Measurements from ENCODE around the gene NUP50. TPM values are rescaled to one million over a fixed set of nuclear protein-coding genes. Genes with fewer than 3 reads are reported as not detected.

The NUP50 gene
- polyA plus RNA-seq, 4 donors, result 15.7 to 38.7 (median 19.1) TPM

GRCh38 chr22:45218976-45219375 is 55.3 kb downstream of the NUP50 start:
- no peaks in the 10 kb centered on the region for H3K27me3 ChIP-seq (ENCODE audit: control insufficient read depth in 3 of 3, insufficient read depth in 3 of 3, low read length in 3 of 3)
- no peak overlapping the region for H3K27ac ChIP-seq (ENCODE audit: low read depth in 1 of 3, low read length in 2 of 3)
- DNase-seq (no peak), FAIRE-seq (no peak)
- H3K9me3 ChIP-seq (ENCODE audit: control insufficient read depth in 2 of 2, insufficient read depth in 1 of 2, low read depth in 1 of 2, low read length in 1 of 2), result no peaks in the 10 kb centered on the region
- H3K4me3 ChIP-seq (ENCODE audit: low read depth in 1 of 3, low read length in 3 of 3), result no peak overlapping the region
- peaks cover 0 to 3% (median 0%) of the 10 kb centered on the region in 3 donors for H3K4me1 ChIP-seq (ENCODE audit: control insufficient read depth in 3 of 3, insufficient read depth in 2 of 3, low read depth in 1 of 3, low read length in 2 of 3)
- no peaks in the 10 kb centered on the region for H3K36me3 ChIP-seq (ENCODE audit: control insufficient read depth in 3 of 3, insufficient read depth in 2 of 3, low read depth in 1 of 3, low read length in 3 of 3)
- 74 to 85% (median 78%) methylated on average over 9 of the region's 9 CpGs for WGBS, 3 donors

- no peak for DNase-seq
- Histone ChIP-seq H3K4me1 (ENCODE audit: control insufficient read depth in 3 of 3, insufficient read depth in 2 of 3, low read depth in 1 of 3, low read length in 2 of 3) (peaks cover 0 to 6% (median 3%) of the 10 kb centered on the region in 3 donors), H3K27ac (ENCODE audit: low read depth in 1 of 3, low read length in 2 of 3) (no peak overlapping the region), H3K4me3 (ENCODE audit: low read depth in 1 of 3, low read length in 3 of 3) (no peak overlapping the region), H3K9me3 (ENCODE audit: control insufficient read depth in 2 of 2, insufficient read depth in 1 of 2, low read depth in 1 of 2, low read length in 1 of 2) (no peaks in the 10 kb centered on the region), H3K27me3 (ENCODE audit: control insufficient read depth in 3 of 3, insufficient read depth in 3 of 3, low read length in 3 of 3) (no peaks in the 10 kb centered on the region), H3K36me3 (ENCODE audit: control insufficient read depth in 3 of 3, insufficient read depth in 2 of 3, low read depth in 1 of 3, low read length in 3 of 3) (peaks cover 0 to 4% (median 0%) of the 10 kb centered on the region in 3 donors)
- 76 to 91% (median 87%) methylated on average over 5 of the region's 5 CpGs for WGBS, 3 donors
- no peak for FAIRE-seq
These were observed 57.5 kb downstream of the NUP50 start for GRCh38 chr22:45221201-45221600.

DNA sequence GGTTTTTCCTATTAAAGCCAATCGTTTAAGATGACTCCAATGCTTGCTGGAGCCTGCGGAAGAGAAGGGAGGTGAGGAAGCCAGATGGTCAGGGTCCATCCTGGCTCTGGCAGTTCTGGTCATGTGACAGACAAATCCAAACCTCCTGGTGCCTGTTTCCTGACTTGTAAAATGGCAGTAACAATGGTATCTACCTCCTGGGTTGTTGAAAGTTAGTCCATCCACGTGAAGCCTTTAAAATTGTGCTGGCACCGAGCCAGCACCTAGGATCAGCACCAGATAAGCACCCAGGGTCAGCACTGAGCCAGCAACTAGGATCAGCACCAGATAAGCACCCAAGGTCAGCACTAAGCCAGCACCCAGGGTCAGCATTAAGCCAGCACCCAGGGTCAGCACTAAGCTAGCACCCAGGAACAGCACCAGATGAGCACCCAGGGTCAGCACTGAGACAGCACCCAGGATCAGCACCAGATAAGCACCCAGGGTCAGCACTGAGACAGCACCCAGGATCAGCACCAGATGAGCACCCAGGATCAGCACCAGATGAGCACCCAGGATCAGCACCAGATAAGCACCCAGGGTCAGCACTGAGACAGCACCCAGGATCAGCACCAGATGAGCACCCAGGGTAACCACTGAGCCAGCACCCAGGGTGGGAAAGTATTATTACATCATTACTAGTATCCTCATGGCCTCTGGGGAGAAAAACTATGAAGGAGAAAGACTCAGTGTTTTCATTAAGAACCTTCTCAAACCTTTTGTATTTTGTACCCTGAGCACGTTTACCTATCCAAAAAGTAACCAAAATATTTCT is 59.8 kb downstream of the NUP50 start:
- H3K4me3 ChIP-seq (ENCODE audit: low read depth in 1 of 3, low read length in 3 of 3), result no peak overlapping the region
- H3K4me1 ChIP-seq (ENCODE audit: control insufficient read depth in 3 of 3, insufficient read depth in 2 of 3, low read depth in 1 of 3, low read length in 2 of 3), result peaks cover 3 to 9% (median 3%) of the 10 kb centered on the region in 3 donors
- WGBS, 3 donors, result 45 to 66% (median 55%) methylated on average over 5 of the region's 5 CpGs
- DNase-seq (peak; percentile 41 to 66), FAIRE-seq (no peak)
- no peak overlapping the region for H3K27ac ChIP-seq (ENCODE audit: low read depth in 1 of 3, low read length in 2 of 3)
- no peaks in the 10 kb centered on the region for H3K27me3 ChIP-seq (ENCODE audit: control insufficient read depth in 3 of 3, insufficient read depth in 3 of 3, low read length in 3 of 3)
- H3K9me3 ChIP-seq (ENCODE audit: control insufficient read depth in 2 of 2, insufficient read depth in 1 of 2, low read depth in 1 of 2, low read length in 1 of 2), result no peaks in the 10 kb centered on the region
- H3K36me3 ChIP-seq (ENCODE audit: control insufficient read depth in 3 of 3, insufficient read depth in 2 of 3, low read depth in 1 of 3, low read length in 3 of 3), result peaks cover 0 to 10% (median 0%) of the 10 kb centered on the region in 3 donors

DNA sequence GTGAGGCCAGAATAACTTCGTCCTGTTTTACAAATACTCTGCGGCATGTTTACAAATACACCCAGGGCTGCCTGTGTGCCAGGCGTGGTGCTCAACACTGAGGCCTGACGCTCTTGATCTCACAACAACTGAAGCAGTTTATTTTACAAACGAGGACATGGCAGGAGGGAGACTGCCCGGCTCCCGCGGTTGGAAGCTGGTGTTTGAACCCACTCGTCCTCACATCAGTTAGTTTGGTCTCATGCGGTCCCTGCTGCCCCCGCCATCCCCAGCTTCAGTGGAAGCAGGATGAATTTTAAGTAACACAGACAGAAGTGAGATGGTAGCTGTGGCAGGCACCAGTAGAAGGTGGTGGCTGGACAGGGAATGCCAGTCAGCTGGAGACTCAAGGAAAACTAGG is 60.6 kb downstream of the NUP50 start:
- H3K27me3 ChIP-seq (ENCODE audit: control insufficient read depth in 3 of 3, insufficient read depth in 3 of 3, low read length in 3 of 3), result no peaks in the 10 kb centered on the region
- no peaks in the 10 kb centered on the region for H3K9me3 ChIP-seq (ENCODE audit: control insufficient read depth in 2 of 2, insufficient read depth in 1 of 2, low read depth in 1 of 2, low read length in 1 of 2)
- DNase-seq (no peak), FAIRE-seq (no peak)
- H3K4me3 ChIP-seq (ENCODE audit: low read depth in 1 of 3, low read length in 3 of 3), result no peak overlapping the region
- peaks cover 0 to 10% (median 0%) of the 10 kb centered on the region in 3 donors for H3K36me3 ChIP-seq (ENCODE audit: control insufficient read depth in 3 of 3, insufficient read depth in 2 of 3, low read depth in 1 of 3, low read length in 3 of 3)
- H3K4me1 ChIP-seq (ENCODE audit: control insufficient read depth in 3 of 3, insufficient read depth in 2 of 3, low read depth in 1 of 3, low read length in 2 of 3), result peaks cover 3 to 9% (median 3%) of the 10 kb centered on the region in 3 donors
- 75 to 88% (median 83%) methylated on average over 11 of the region's 11 CpGs for WGBS, 3 donors
- no peak overlapping the region for H3K27ac ChIP-seq (ENCODE audit: low read depth in 1 of 3, low read length in 2 of 3)

- Histone ChIP-seq H3K36me3 (ENCODE audit: control insufficient read depth in 3 of 3, insufficient read depth in 2 of 3, low read depth in 1 of 3, low read length in 3 of 3) (peaks cover 0 to 10% (median 0%) of the 10 kb centered on the region in 3 donors), H3K9me3 (ENCODE audit: control insufficient read depth in 2 of 2, insufficient read depth in 1 of 2, low read depth in 1 of 2, low read length in 1 of 2) (no peaks in the 10 kb centered on the region), H3K4me1 (ENCODE audit: control insufficient read depth in 3 of 3, insufficient read depth in 2 of 3, low read depth in 1 of 3, low read length in 2 of 3) (peaks cover 3 to 9% (median 3%) of the 10 kb centered on the region in 3 donors), H3K27ac (ENCODE audit: low read depth in 1 of 3, low read length in 2 of 3) (no peak overlapping the region), H3K4me3 (ENCODE audit: low read depth in 1 of 3, low read length in 3 of 3) (no peak overlapping the region), H3K27me3 (ENCODE audit: control insufficient read depth in 3 of 3, insufficient read depth in 3 of 3, low read length in 3 of 3) (no peaks in the 10 kb centered on the region)
- no peak for DNase-seq
- no peak for FAIRE-seq
- 85 to 87% (median 86%) methylated on average over 13 to 19 of the region's 19 CpGs for WGBS, 3 donors
These were observed 61.4 kb downstream of the NUP50 start for GRCh38 chr22:45224988-45225731.

DNA sequence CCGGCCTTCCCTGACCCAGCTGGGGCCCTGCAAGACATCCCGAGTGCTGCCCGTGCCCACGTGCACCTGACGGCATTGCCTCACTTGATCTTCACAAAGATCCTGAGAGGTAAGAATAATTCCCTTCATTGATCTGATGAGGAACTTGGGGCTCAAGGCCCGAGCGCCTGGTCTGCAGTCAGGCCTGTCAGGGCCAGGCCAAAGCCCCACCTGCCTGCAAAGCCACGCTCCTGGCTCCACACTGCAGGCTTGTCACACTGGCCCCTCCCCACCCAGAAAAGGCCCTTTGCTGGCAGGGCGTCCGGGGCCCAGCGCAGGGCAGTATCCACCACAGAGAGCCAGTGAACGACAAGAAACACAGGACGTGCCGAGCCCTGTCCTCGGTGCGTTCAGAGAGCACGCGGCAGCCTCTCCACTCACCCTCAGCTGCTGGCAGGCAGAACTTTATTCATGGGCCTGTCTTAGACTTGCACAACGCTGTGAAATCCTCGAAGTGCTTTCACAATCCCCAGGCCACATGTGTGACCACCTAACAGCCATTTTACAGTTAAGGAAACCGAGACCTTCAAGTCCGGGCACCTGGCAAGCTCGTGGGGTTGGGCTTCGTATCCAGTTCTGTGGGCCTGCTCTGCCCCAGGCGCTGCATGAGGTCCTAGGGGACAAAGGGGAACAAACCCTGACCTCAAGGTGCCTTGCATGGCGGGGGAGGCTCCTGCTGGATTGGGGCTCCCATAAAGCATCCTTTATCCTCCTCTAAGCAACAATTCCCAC is 62.2 kb downstream of the NUP50 start:
- FAIRE-seq (no peak), DNase-seq (peak in 1 of 2 donors; percentile 45)
- no peaks in the 10 kb centered on the region for H3K27me3 ChIP-seq (ENCODE audit: control insufficient read depth in 3 of 3, insufficient read depth in 3 of 3, low read length in 3 of 3)
- H3K9me3 ChIP-seq (ENCODE audit: control insufficient read depth in 2 of 2, insufficient read depth in 1 of 2, low read depth in 1 of 2, low read length in 1 of 2), result no peaks in the 10 kb centered on the region
- peaks cover 0 to 10% (median 0%) of the 10 kb centered on the region in 3 donors for H3K36me3 ChIP-seq (ENCODE audit: control insufficient read depth in 3 of 3, insufficient read depth in 2 of 3, low read depth in 1 of 3, low read length in 3 of 3)
- WGBS, 3 donors, result 82 to 86% (median 85%) methylated on average over 26 of the region's 26 CpGs
- H3K4me1 ChIP-seq (ENCODE audit: control insufficient read depth in 3 of 3, insufficient read depth in 2 of 3, low read depth in 1 of 3, low read length in 2 of 3), result peaks cover 3 to 9% (median 3%) of the 10 kb centered on the region in 3 donors
- H3K27ac ChIP-seq (ENCODE audit: low read depth in 1 of 3, low read length in 2 of 3), result peak overlapping the region in 1 of 3 donors; percentile 11
- H3K4me3 ChIP-seq (ENCODE audit: low read depth in 1 of 3, low read length in 3 of 3), result no peak overlapping the region

DNA sequence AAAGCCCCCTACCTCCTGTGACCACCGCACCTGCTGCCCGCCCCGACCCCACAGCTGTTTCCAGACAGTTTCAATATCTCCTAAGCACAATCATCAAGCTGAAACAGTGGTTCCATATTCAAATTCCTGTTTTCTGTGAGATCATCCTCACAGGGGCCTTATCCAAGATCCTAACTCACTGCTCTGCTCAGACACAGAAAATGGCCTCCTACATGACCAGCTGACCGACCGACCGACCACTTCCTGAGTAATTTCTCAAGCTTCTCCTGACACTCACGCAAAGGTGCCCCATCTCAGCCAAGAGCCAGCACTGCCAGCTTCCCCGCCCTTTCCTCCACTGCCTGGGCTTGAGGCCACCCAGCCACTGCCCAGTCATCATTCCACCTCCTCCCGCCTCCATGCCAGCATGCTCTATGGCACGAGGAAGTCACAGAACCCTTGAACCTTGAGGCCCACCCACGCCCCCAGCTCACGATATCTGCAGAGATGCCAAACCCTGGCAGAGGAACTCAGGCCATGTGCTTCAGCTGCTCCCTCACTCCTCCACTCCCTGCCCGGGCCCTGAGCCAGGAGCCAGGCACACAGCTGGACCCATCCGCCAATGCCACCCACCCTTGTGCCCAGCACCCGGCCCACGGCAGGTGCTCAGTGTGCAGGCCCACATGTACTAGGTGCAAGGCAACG is 62.9 kb downstream of the NUP50 start:
- FAIRE-seq, result no peak
- Histone ChIP-seq H3K9me3 (ENCODE audit: control insufficient read depth in 2 of 2, insufficient read depth in 1 of 2, low read depth in 1 of 2, low read length in 1 of 2) (no peaks in the 10 kb centered on the region), H3K4me3 (ENCODE audit: low read depth in 1 of 3, low read length in 3 of 3) (no peak overlapping the region), H3K27me3 (ENCODE audit: control insufficient read depth in 3 of 3, insufficient read depth in 3 of 3, low read length in 3 of 3) (no peaks in the 10 kb centered on the region), H3K36me3 (ENCODE audit: control insufficient read depth in 3 of 3, insufficient read depth in 2 of 3, low read depth in 1 of 3, low read length in 3 of 3) (peaks cover 0 to 10% (median 0%) of the 10 kb centered on the region in 3 donors), H3K27ac (ENCODE audit: low read depth in 1 of 3, low read length in 2 of 3) (peak overlapping the region in 1 of 3 donors; percentile 33), H3K4me1 (ENCODE audit: control insufficient read depth in 3 of 3, insufficient read depth in 2 of 3, low read depth in 1 of 3, low read length in 2 of 3) (peaks cover 3 to 9% (median 3%) of the 10 kb centered on the region in 3 donors)
- DNase-seq, result no peak
- 32 to 61% (median 42%) methylated on average over 17 of the region's 17 CpGs for WGBS, 3 donors
